ENCODE results near the gene PATJ. TPM values are rescaled to one million over a fixed set of nuclear protein-coding genes. Genes with fewer than 3 reads are reported as not detected.
"Not testable (repeated sequence)": the region's sequence is repeated elsewhere in the genome, so short reads cannot be mapped to it uniquely, and the experiment has no call there.

Gene PATJ
- total RNA-seq, 2 donors from 2014 or later = 37.9 to 72.1 TPM

DNA sequence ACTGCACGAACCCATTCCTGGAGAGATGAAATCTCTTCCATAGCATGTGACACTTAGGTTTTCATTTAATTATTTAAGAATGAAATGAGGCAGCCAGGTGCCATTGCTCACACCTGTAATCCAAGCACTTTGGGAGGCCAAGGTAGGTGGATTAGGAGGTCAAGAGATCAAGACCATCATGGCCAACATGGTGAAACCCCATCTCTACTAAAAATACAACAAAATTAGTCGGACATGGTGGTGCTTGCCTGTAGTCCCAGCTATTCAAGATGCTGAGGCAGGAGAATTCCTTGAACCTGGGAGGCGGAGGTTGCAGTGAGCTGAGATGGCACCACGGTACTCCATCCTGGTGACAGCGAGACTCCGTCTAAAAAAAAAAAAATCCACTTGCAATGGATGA lies 470.1 kb downstream of the PATJ start:
- no peak overlapping the region for H3K27ac ChIP-seq
- no peak for DNase-seq (ENCODE audit: low spot score)
- H3K9me3 ChIP-seq = peaks cover 4 to 11% of the 10 kb centered on the region in 2 donors

DNA sequence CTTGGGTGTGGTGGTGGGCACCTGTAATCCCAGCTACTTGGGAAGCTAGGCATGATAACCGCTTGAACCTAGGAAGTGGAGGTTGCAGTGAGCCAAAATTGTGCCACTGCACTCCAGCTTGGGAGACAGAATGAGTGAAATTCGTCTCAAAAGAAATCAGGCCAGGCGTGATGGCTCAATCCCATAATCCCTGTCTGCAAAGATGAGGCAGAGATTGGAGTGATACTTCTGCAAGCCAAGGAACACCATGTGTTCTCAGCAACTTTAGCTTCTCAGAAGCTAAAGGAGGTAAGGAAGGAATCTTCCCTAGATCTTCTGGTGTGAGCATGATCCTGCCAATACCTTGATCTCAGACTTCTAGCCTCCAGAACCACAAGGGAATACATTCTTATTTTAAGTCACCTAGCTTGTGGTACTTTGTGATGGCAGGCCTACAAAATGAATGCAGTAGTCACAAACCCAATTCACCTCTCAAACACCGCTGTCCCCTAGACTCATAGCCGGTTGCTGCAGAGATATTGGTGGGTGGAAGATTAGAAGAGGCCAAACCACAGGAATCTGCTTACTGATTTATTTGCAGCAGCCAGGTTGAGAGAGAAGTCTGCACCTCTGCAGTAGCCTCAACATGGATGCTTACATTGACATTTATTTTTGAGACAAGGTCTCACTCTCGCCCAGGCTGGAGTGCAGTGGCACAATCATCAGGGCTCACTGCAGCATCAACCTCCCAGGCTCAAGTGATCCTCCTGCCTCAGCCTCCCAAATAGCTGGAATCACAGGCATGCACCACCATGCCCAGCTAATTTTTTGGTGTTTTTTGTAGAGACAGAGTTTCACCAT lies 471.0 kb downstream of the PATJ start:
- no peak for DNase-seq (ENCODE audit: low spot score)
- no peak overlapping the region for H3K27ac ChIP-seq
- H3K4me3 ChIP-seq = no peak overlapping the region
- peaks cover 4 to 11% of the 10 kb centered on the region in 2 donors for H3K9me3 ChIP-seq
- H3K36me3 ChIP-seq = no peaks in the 10 kb centered on the region
- no peaks in the 10 kb centered on the region for H3K4me1 ChIP-seq
- TF ChIP-seq, protein P1, sequence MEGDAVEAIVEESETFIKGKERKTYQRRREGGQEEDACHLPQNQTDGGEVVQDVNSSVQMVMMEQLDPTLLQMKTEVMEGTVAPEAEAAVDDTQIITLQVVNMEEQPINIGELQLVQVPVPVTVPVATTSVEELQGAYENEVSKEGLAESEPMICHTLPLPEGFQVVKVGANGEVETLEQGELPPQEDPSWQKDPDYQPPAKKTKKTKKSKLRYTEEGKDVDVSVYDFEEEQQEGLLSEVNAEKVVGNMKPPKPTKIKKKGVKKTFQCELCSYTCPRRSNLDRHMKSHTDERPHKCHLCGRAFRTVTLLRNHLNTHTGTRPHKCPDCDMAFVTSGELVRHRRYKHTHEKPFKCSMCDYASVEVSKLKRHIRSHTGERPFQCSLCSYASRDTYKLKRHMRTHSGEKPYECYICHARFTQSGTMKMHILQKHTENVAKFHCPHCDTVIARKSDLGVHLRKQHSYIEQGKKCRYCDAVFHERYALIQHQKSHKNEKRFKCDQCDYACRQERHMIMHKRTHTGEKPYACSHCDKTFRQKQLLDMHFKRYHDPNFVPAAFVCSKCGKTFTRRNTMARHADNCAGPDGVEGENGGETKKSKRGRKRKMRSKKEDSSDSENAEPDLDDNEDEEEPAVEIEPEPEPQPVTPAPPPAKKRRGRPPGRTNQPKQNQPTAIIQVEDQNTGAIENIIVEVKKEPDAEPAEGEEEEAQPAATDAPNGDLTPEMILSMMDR (IDR thresholded peaks at IDR 0.05) = no peak
- H3K27me3 ChIP-seq = no peaks in the 10 kb centered on the region

More for the DNA sequence above, 470.1 kb downstream of the PATJ start:
- Histone ChIP-seq H3K4me3 (no peak overlapping the region), H3K4me1 (no peaks in the 10 kb centered on the region), H3K36me3 (no peaks in the 10 kb centered on the region), H3K27me3 (no peaks in the 10 kb centered on the region)
- TF ChIP-seq, protein P1 (IDR thresholded peaks at IDR 0.05) = no peak

DNA sequence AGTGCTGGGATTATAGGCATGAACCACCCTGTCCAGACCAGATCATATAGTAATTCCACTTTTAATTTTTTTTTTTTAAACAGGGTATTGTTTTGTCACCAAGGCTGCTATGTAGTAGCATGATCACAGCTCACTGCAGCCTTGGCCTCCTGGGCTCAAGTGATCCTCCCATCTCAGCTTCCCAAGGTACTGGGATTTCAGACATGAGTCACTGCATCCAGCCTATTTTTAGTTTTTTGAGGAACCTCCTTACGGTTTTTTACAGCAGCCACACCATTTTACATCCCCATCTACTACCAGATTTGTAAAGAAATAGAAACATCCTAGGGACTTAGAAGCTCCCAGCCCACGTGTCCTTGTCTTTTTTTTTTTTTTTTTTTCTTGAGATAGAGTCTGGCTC lies 476.3 kb downstream of the PATJ start:
- DNase-seq (ENCODE audit: low spot score) = no peak
- Histone ChIP-seq H3K9me3 (no peaks in the 10 kb centered on the region), H3K36me3 (no peaks in the 10 kb centered on the region), H3K4me3 (no peak overlapping the region), H3K27ac (no peak overlapping the region), H3K4me1 (no peaks in the 10 kb centered on the region), H3K27me3 (no peaks in the 10 kb centered on the region)
- TF ChIP-seq, protein P1 (IDR thresholded peaks at IDR 0.05) = no peak

DNA sequence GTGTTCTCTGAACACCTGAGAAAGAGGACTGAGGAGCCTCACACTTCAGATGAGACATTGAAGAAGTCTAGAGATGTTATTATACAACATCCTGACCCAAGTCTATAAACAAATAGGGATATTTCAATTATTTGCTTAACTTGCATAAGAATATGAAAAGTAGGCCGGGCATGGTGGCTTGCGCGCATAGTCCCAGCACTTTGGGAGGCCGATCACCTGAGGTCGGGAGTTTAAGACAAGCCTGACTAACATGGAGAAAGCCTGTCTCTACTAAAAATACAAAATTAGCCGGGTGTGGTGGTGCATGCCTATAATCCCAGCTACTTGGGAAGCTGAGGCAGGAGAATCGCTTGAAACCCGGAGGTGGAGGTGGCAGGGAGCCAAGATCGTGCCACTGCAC lies 478.2 kb downstream of the PATJ start:
- not testable (repeated sequence) for H3K9me3 ChIP-seq; H3K4me3 ChIP-seq; H3K27me3 ChIP-seq; H3K4me1 ChIP-seq; H3K27ac ChIP-seq; DNase-seq (ENCODE audit: low spot score); H3K36me3 ChIP-seq

DNA sequence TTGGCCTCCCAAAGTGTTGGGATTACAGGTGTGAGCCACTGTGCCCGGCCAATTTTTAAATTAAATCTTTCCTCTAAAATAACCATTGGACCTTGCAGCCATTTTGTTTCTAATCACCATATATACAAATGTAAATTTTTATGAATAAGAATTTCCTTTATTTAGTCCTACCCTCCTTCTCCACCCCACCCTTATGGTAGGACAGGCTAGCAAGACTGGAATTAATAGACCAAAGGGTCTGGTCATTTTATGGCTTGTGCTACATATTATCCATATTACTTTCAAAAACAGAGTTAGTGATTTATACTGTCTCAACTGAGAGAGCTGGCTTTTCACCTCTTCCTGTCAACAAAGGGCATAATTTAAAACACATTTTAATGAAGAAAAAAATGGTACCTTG lies 478.9 kb downstream of the PATJ start:
- Histone ChIP-seq H3K27me3 (no peaks in the 10 kb centered on the region), H3K36me3 (no peaks in the 10 kb centered on the region), H3K4me3 (no peak overlapping the region), H3K9me3 (no peaks in the 10 kb centered on the region), H3K27ac (no peak overlapping the region), H3K4me1 (no peaks in the 10 kb centered on the region)
- no peak for DNase-seq (ENCODE audit: low spot score)
- TF ChIP-seq, protein P1 (IDR thresholded peaks at IDR 0.05) = no peak

DNA sequence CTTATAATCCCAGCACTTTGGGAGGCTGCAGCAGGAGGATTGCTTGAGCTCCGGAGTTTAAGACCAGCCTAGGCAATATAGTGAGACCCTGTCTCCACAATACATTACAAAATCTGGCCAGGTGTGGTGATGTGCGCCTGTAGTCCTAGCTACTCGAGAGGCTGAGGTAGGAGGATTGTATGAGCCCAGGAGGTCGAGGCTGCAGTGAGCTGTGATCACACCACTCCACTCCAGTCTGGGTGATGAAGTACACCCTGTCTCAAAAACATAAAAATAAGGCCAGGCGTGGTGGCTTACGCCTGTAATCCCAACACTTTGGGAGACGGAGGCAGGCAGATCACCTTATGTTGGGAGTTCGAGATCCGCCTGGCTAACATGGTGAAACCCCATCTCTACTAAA lies 480.0 kb downstream of the PATJ start:
- H3K36me3 ChIP-seq = no peaks in the 10 kb centered on the region
- H3K4me3 ChIP-seq = no peak overlapping the region
- no peak for DNase-seq (ENCODE audit: low spot score)
- no peaks in the 10 kb centered on the region for H3K9me3 ChIP-seq
- H3K4me1 ChIP-seq = no peaks in the 10 kb centered on the region
- no peak overlapping the region for H3K27ac ChIP-seq
- no peaks in the 10 kb centered on the region for H3K27me3 ChIP-seq
- TF ChIP-seq, protein P1 (IDR thresholded peaks at IDR 0.05) = no peak
